ENCODE data around the gene SLC22A16. TPM values are rescaled to one million over a fixed set of nuclear protein-coding genes. Genes with fewer than 3 reads are reported as not detected.

The SLC22A16 gene
- total and polyA plus RNA-seq, 4 donors = 0.08 to 22.5 TPM; not detected in 2

- 79% methylated on average over 4 of the region's 4 CpGs for WGBS
- Histone ChIP-seq H3K4me1 (ENCODE audit: control insufficient read depth in 4 of 4, insufficient read depth in 4 of 4, low read length in 3 of 4) (no peaks in the 10 kb centered on the region), H3K27ac (ENCODE audit: low read depth in 1 of 2, low read length in 2 of 2) (no peak overlapping the region), H3K27me3 (ENCODE audit: control insufficient read depth in 4 of 4, insufficient read depth in 4 of 4, low read length in 3 of 4) (no peaks in the 10 kb centered on the region), H3K4me3 (ENCODE audit: low read depth in 1 of 3, low read length in 3 of 3) (no peak overlapping the region), H3K9ac (ENCODE audit: low read depth in 1 of 2, low read length in 2 of 2) (no peak overlapping the region), H3K9me3 (ENCODE audit: control insufficient read depth in 4 of 4, low read length in 3 of 4) (no peaks in the 10 kb centered on the region), H3K36me3 (ENCODE audit: control insufficient read depth in 4 of 4, insufficient read depth in 3 of 4, low read depth in 1 of 4, low read length in 3 of 4) (no peaks in the 10 kb centered on the region)
- no peak for DNase-seq (ENCODE audit: low spot score)
- TF ChIP-seq HNF4G (IDR thresholded peaks at IDR 0.05) (no peak), JUND (IDR thresholded peaks at IDR 0.05) (no peak)
Measured at GRCh38 chr6:110525001-110525400, 48.6 kb upstream of the SLC22A16 start.

GRCh38 chr6:110524305-110524704 lies 47.9 kb upstream of the SLC22A16 start:
- no peaks in the 10 kb centered on the region for H3K27me3 ChIP-seq (ENCODE audit: control insufficient read depth in 4 of 4, insufficient read depth in 4 of 4, low read length in 3 of 4)
- H3K9me3 ChIP-seq (ENCODE audit: control insufficient read depth in 4 of 4, low read length in 3 of 4) = no peaks in the 10 kb centered on the region
- H3K4me3 ChIP-seq (ENCODE audit: low read depth in 1 of 3, low read length in 3 of 3) = no peak overlapping the region
- TF ChIP-seq FOXA1 (IDR thresholded peaks at IDR 0.05) (no peak), ATF3 (IDR thresholded peaks at IDR 0.05) (no peak), NR2F2 (IDR thresholded peaks at IDR 0.05) (no peak), ZBTB33 (IDR thresholded peaks at IDR 0.05) (no peak)
- H3K27ac ChIP-seq (ENCODE audit: low read depth in 1 of 2, low read length in 2 of 2) = no peak overlapping the region
- H3K9ac ChIP-seq (ENCODE audit: low read depth in 1 of 2, low read length in 2 of 2) = no peak overlapping the region
- 83% methylated on average over 2 of the region's 2 CpGs for WGBS
- DNase-seq (ENCODE audit: low spot score) = no peak
- no peaks in the 10 kb centered on the region for H3K4me1 ChIP-seq (ENCODE audit: control insufficient read depth in 4 of 4, insufficient read depth in 4 of 4, low read length in 3 of 4)
- no peaks in the 10 kb centered on the region for H3K36me3 ChIP-seq (ENCODE audit: control insufficient read depth in 4 of 4, insufficient read depth in 3 of 4, low read depth in 1 of 4, low read length in 3 of 4)

- H3K4me1 ChIP-seq (ENCODE audit: control insufficient read depth in 4 of 4, insufficient read depth in 4 of 4, low read length in 3 of 4) = no peaks in the 10 kb centered on the region
- no peak for DNase-seq (ENCODE audit: low spot score)
- H3K9me3 ChIP-seq (ENCODE audit: control insufficient read depth in 4 of 4, low read length in 3 of 4) = no peaks in the 10 kb centered on the region
- H3K27me3 ChIP-seq (ENCODE audit: control insufficient read depth in 4 of 4, insufficient read depth in 4 of 4, low read length in 3 of 4) = no peaks in the 10 kb centered on the region
- no peak overlapping the region for H3K4me3 ChIP-seq (ENCODE audit: low read depth in 1 of 3, low read length in 3 of 3)
- no peak overlapping the region for H3K27ac ChIP-seq (ENCODE audit: low read depth in 1 of 2, low read length in 2 of 2)
- TF ChIP-seq CTCF (IDR thresholded peaks at IDR 0.05; ENCODE audit: low read depth, low read length, missing input control) (no peak), RAD21 (IDR thresholded peaks at IDR 0.05) (no peak), ATF3 (IDR thresholded peaks at IDR 0.05) (no peak), HNF4G (IDR thresholded peaks at IDR 0.05) (no peak), JUND (IDR thresholded peaks at IDR 0.05) (no peak), FOXA1 (IDR thresholded peaks at IDR 0.05) (no peak), GABPA (IDR thresholded peaks at IDR 0.05 in 1 of 2, conservative IDR thresholded peaks at IDR 0.05 in 1 of 2) (no peak), HNF4A (conservative IDR thresholded peaks at IDR 0.05) (no peak)
- H3K36me3 ChIP-seq (ENCODE audit: control insufficient read depth in 4 of 4, insufficient read depth in 3 of 4, low read depth in 1 of 4, low read length in 3 of 4) = no peaks in the 10 kb centered on the region
- H3K9ac ChIP-seq (ENCODE audit: low read depth in 1 of 2, low read length in 2 of 2) = no peak overlapping the region
- WGBS = 88% methylated on average over 4 of the region's 4 CpGs
Measured at GRCh38 chr6:110523451-110524021, 47.1 kb upstream of the SLC22A16 start.
